Caco-2 (cell line): Measurements from ENCODE around the gene IL1RL2. TPM values are rescaled to one million over a fixed set of nuclear protein-coding genes. Genes with fewer than 3 reads are reported as not detected.
A peak's percentile ranks its signal among the peaks of the same experiment; 100 is the strongest.

Source experiments
- BruUV-seq: library from RNA; stranded (reverse); fragments of 400-500 nt; replicated peaks from 2 replicates; lab custom pipeline; 2021; lab: Mats Ljungman, UMichigan
- CTCF ChIA-PET: fragments of 300-600 bp; sonication (Branson Sonifier 250); formaldehyde crosslinking; loops from one replicate; lab custom pipeline; 2022; ENCODE audit warnings: antibody characterized with exemption; lab: Charles Lee
- POLR2A ChIA-PET: fragments of 300-600 bp; sonication (Branson Sonifier 250); formaldehyde crosslinking; loops from one replicate; lab custom pipeline; 2022; ENCODE audit warnings: antibody characterized with exemption; lab: Charles Lee
- DNase-seq, 2 experiments: peaks; one replicate each; pipeline versions ENCODE4 v3.0.0 to v3.0.0-alpha.2; 2020 to 2022
- H3K27me3 ChIP-seq: replicated peaks from 2 replicates; pipeline ENCODE4 v1.6.0; 2011; ENCODE audit warnings: low read length; ENCODE audit not compliant: control insufficient read depth, insufficient read depth
- H3K36me3 ChIP-seq: 2 replicates; pipeline ENCODE4 v1.5.1; 2011; ENCODE audit warnings: low read length; ENCODE audit not compliant: control insufficient read depth, insufficient read depth
- H3K4me1 ChIP-seq: fragments of 250-450 bp; sonication (Bioruptor Pico); 2 replicates; pipeline ENCODE4 v1.5.1; 2020; ENCODE audit warnings: mild to moderate bottlenecking
- H3K4me3 ChIP-seq: 2 replicates; pipeline ENCODE4 v1.5.1; 2011; ENCODE audit warnings: low read depth, mild to moderate bottlenecking, control low read depth, low read length
- H3K9me3 ChIP-seq: fragments of 250-450 bp; sonication (Bioruptor Pico); 2 replicates; pipeline ENCODE4 v1.5.1; 2020; ENCODE audit warnings: mild to moderate bottlenecking, moderate library complexity
- H3K27ac Mint-ChIP-seq: one replicate; pipeline ENCODE4 v1.8.0; 2022; ENCODE audit warnings: mixed read lengths; ENCODE audit not compliant: unreplicated experiment
- H3K27me3 Mint-ChIP-seq: one replicate; pipeline ENCODE4 v1.8.0; 2022; ENCODE audit warnings: mixed read lengths; ENCODE audit not compliant: insufficient read depth, unreplicated experiment
- H3K36me3 Mint-ChIP-seq: one replicate; pipeline ENCODE4 v1.8.0; 2022; ENCODE audit warnings: mild to moderate bottlenecking, mixed read lengths; ENCODE audit not compliant: insufficient read depth, unreplicated experiment
- H3K4me1 Mint-ChIP-seq: one replicate; pipeline ENCODE4 v1.8.0; 2022; ENCODE audit warnings: low read depth, mixed read lengths; ENCODE audit not compliant: unreplicated experiment
- H3K4me3 Mint-ChIP-seq: one replicate; pipeline ENCODE4 v1.8.0; 2022; ENCODE audit warnings: mild to moderate bottlenecking, moderate library complexity, mixed read lengths; ENCODE audit not compliant: unreplicated experiment
- H3K9me3 Mint-ChIP-seq: one replicate; pipeline ENCODE4 v1.8.0; 2022; ENCODE audit warnings: mixed read lengths; ENCODE audit not compliant: unreplicated experiment
- intact Hi-C: fragments of 100-400 bp; cut with micrococcal nuclease; formaldehyde crosslinking; loops from one replicate; pipeline ENCODE4 v1.10.0; 2022; ENCODE audit not compliant: unreplicated experiment
- total RNA-seq: library from RNA; stranded (reverse); gene quantifications from 2 replicates; pipeline ENCODE4 v1.2.3, GENCODE V29; 2022
- TF ChIP-seq, protein P1 (sequence below), 2 experiments: fragments of 200-600 bp in 1 of 2; IDR thresholded peaks; 1 replicate in 1 of 2; 2 replicates in 1 of 2; pipeline versions ENCODE4 v1.5.1 to v1.8.0; 2011 to 2022; ENCODE audit warnings: antibody characterized with exemption in 1 of 2, control low read depth in 1 of 2, inconsistent platforms in 1 of 2, low read depth in 1 of 2, low read length in 1 of 2, mild to moderate bottlenecking in 1 of 2, moderate library complexity in 1 of 2; ENCODE audit not compliant: insufficient read depth in 1 of 2, severe bottlenecking in 1 of 2, unreplicated experiment in 1 of 2

IL1RL2 gene
- total RNA-seq, 1 experiment from 2014 or later: not detected

DNA sequence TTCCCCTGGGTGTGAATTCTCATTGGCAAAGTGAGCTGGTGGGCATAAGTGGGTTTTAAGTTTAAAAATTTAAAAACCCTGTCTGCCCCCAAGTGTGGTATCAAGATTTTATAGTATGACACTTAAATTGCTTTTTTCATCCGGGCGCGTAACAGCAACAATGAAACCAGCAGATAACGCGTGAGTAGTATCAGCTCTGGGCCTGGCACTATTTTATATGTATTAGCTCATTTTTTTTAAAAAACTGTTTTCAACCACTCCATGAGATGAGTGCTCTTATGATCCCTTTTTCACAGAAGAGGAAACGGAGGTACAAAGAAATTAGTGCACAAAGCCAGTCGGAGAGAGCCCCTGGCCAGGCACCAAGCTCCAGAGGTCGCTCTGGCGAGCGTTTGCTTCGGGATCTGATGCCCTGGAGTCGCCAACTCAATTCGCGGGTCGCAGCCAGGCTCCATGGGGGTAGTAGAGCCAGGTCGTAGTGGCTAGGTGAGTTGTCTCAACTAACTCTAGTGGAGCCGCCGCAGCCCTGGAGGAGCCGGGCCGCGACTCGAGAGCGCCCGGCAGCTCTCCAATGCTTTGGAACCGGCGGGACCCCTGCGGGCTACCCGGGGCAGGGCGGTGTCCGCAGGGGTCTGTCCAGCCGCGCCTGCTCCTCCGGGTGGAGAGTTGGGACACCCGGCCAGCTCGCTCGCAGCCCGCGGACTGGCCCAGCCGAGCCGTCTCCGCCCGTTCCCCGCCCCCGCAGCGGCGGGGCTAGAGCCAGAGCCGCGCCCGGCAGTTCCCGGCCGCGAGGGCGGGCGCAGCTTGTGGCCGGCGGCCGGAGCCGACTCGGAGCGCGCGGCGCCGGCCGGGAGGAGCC lies 44.6 kb upstream of the IL1RL2 start, which contains the start of gene IL1R1:
IL1R1 (plus strand) TSS at position 777 of the 859 bp plus-strand sequence. CDS start 14,979 bp downstream, outside the sequence.
- Mint-ChIP-seq H3K4me3 (peak within 1 kb of the TSS; percentile 90), H3K36me3 (peaks cover 25% of the 10 kb centered on the region), H3K9me3 (peaks cover 24% of the 10 kb centered on the region), H3K27ac (peak within 1 kb of the TSS; percentile 95), H3K27me3 (no peaks in the 10 kb centered on the region), H3K4me1 (peaks cover 6% of the 10 kb centered on the region)
- CTCF ChIA-PET: interaction anchor here (0.6 to 2.5 kb wide), 6 partner anchors 14 to 136 kb away, joined by 3 to 15 read pairs (median 3); no protein-coding TSS in a partner anchor
- BruUV-seq: TSS peak; percentile 92
- intact Hi-C loops: loop anchor here (1.0 to 5.0 kb wide), 3 partner anchors 14 to 80 kb away; no protein-coding TSS in a partner anchor
- Histone ChIP-seq H3K27me3 (no peaks in the 10 kb centered on the region), H3K4me1 (no peaks in the 10 kb centered on the region), H3K4me3 (peak within 1 kb of the TSS; percentile 48), H3K36me3 (peaks cover 5% of the 10 kb centered on the region), H3K9me3 (peaks cover 22% of the 10 kb centered on the region)
- TF ChIP-seq, protein P1, sequence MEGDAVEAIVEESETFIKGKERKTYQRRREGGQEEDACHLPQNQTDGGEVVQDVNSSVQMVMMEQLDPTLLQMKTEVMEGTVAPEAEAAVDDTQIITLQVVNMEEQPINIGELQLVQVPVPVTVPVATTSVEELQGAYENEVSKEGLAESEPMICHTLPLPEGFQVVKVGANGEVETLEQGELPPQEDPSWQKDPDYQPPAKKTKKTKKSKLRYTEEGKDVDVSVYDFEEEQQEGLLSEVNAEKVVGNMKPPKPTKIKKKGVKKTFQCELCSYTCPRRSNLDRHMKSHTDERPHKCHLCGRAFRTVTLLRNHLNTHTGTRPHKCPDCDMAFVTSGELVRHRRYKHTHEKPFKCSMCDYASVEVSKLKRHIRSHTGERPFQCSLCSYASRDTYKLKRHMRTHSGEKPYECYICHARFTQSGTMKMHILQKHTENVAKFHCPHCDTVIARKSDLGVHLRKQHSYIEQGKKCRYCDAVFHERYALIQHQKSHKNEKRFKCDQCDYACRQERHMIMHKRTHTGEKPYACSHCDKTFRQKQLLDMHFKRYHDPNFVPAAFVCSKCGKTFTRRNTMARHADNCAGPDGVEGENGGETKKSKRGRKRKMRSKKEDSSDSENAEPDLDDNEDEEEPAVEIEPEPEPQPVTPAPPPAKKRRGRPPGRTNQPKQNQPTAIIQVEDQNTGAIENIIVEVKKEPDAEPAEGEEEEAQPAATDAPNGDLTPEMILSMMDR (IDR thresholded peaks at IDR 0.05; ENCODE audit: insufficient read depth in 1 of 2, low read depth in 1 of 2, low read length in 1 of 2, severe bottlenecking in 1 of 2, unreplicated experiment in 1 of 2): peak in 1 of 2 experiments; percentile 24
- peak; percentile 72 to 89 for DNase-seq
- POLR2A ChIA-PET: interaction anchor here (0.6 to 1.8 kb wide), 3 partner anchors 14 to 42 kb away, joined by 3 to 7 read pairs (median 5); no protein-coding TSS in a partner anchor

DNA sequence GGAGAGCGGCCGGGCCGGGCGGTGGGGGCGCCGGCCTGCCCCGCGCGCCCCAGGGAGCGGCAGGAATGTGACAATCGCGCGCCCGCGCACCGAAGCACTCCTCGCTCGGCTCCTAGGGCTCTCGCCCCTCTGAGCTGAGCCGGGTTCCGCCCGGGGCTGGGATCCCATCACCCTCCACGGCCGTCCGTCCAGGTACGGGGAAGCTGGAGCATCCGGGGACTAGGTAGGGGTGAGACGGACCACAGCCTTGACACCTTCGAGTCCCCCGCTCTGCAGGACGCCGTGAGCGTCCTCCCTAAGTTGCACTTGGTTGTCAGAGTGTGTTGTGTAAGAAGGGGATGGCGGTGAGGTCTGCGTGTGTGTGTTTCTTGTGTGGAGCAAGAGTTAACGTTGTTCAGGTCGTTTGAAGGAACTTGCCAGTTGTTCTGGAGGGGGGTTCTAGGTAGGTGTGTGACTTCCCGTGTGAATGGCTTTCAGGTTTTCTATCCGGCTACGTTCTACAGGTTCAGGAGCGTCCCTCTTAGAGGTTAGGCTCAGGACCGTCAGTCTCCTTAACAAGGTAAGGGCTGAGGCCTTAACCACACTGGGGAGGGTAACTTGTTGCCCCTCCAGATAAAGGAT lies 43.9 kb upstream of the IL1RL2 start:
- Mint-ChIP-seq H3K36me3 (peaks cover 31% of the 10 kb centered on the region), H3K4me1 (peaks cover 6% of the 10 kb centered on the region), H3K4me3 (peak overlapping the region; percentile 90), H3K27ac (peak overlapping the region; percentile 95), H3K9me3 (peaks cover 31% of the 10 kb centered on the region), H3K27me3 (no peaks in the 10 kb centered on the region)
- TF ChIP-seq, protein P1 (IDR thresholded peaks at IDR 0.05; ENCODE audit: insufficient read depth in 1 of 2, low read depth in 1 of 2, low read length in 1 of 2, severe bottlenecking in 1 of 2, unreplicated experiment in 1 of 2): no peak
- Histone ChIP-seq H3K4me3 (peak overlapping the region; percentile 48), H3K27me3 (no peaks in the 10 kb centered on the region), H3K9me3 (peaks cover 30% of the 10 kb centered on the region), H3K4me1 (no peaks in the 10 kb centered on the region), H3K36me3 (peaks cover 5% of the 10 kb centered on the region)
- BruUV-seq: no TSS peak
- CTCF ChIA-PET: interaction anchor here (0.6 to 2.5 kb wide), 6 partner anchors 13 to 123 kb away, joined by 3 to 15 read pairs (median 3); no protein-coding TSS in a partner anchor
- intact Hi-C loops: loop anchor here (1.0 to 5.0 kb wide), 3 partner anchors 13 to 81 kb away; no protein-coding TSS in a partner anchor
- POLR2A ChIA-PET: interaction anchor here (0.6 to 1.8 kb wide), 3 partner anchors 13 to 42 kb away, joined by 3 to 7 read pairs (median 5); no protein-coding TSS in a partner anchor
- peak in 1 of 2 experiments; percentile 59 for DNase-seq
